UCSD-AML1 (cell line): ENCODE results near the gene AWAT2.

Experiments used
- DNase-seq: peaks from one replicate; lab custom pipeline; 2025; ENCODE audit not compliant: unreplicated experiment; lab: John Stamatoyannopoulos, UW

Gene AWAT2, protein sequence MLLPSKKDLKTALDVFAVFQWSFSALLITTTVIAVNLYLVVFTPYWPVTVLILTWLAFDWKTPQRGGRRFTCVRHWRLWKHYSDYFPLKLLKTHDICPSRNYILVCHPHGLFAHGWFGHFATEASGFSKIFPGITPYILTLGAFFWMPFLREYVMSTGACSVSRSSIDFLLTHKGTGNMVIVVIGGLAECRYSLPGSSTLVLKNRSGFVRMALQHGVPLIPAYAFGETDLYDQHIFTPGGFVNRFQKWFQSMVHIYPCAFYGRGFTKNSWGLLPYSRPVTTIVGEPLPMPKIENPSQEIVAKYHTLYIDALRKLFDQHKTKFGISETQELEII

DNA sequence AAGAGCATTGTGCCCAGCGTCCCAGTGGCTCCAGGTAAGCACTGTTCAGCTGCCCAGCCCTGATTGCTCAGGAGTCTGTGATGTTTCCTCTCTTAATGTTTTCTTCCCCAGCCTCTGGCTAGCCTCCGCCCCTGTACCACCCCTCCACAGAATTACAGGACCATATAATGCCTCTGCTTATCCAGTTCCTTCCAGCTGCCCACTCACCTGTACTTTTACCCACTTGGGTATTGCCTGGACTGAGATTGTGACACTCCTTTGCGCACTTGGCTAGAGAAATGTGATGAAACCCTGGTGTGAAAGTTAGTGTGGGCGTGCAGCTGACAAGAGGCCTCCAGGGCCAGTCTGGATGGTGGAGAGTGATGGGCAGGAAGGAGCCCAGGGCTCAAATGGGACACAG, at the start of gene AWAT2:
AWAT2 (minus strand) TSS at position 14 of the 400 bp plus-strand sequence; CDS start at position 8, 6 bp downstream.
- no peak for DNase-seq

DNA sequence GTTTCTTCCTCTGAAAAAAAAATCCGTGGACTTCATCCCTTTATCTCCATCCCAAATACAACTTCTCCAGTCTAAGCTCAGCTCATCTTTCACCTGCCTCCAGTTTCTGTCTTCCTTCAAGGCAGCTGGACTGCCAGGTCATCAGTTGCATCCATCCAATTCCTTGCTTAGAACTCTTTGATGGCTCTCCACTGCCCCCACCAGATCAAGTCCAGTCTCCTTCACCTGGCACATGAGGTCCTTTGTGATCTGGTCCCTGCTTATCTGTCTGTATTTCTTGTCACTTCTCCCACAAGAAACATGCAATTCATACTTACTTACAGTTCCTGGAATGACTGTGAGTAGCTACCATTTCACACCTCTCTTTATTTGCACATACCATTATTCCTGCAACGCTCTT, 46.3 kb upstream of the AWAT2 start:
- no peak for DNase-seq

DNA sequence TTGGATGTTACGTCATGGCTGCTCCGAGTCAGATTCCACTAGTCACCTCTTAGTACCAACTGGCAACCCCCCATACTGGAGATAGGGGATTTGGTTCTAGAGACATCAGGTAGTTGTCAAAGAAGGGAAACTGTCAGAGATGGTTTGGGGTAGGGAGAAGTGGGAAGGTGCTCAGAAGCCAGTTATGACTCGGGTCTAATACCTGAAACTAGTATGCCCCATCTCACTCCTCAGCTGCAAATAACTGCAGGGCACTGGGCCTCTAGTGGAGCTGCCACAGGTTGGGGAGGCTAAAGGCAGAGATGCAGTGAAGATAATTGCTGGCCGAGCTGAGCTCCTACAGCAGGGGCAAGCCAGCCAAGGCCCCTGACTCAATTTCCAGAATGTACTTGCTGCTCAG, 42.5 kb upstream of the AWAT2 start:
- no peak for DNase-seq

- DNase-seq: no peak
Observed at GRCh38 chrX:70089604-70090297, 40.0 kb upstream of the AWAT2 start.

DNA sequence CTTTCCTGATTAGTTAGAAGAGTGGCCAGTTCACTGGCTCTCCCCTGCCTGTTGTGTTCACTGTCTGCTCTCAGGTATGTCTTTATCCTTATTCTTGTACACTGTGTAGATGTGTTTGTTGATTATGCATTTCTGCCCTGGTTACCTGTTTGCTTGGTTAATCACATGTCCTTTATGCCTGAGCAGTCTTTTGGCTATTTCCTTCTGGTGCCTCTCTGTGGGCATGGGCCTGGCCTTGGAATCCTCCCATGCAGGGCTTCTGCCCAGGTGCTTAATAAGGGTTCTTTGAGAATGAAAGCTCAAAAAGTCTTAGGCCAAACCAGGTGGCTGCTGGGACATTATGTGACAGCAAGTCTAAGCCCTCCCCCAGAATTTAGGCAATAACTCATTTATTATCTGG, 39.0 kb upstream of the AWAT2 start:
- DNase-seq: no peak

GRCh38 chrX:70087857-70088630, 38.3 kb upstream of the AWAT2 start:
- no peak for DNase-seq

- DNase-seq: no peak
Observed at GRCh38 chrX:70084592-70085240, 35.0 kb upstream of the AWAT2 start.

- DNase-seq: no peak
Observed at GRCh38 chrX:70082723-70083122, 33.0 kb upstream of the AWAT2 start.

GRCh38 chrX:70079870-70080269, 30.1 kb upstream of the AWAT2 start:
- DNase-seq: no peak

DNA sequence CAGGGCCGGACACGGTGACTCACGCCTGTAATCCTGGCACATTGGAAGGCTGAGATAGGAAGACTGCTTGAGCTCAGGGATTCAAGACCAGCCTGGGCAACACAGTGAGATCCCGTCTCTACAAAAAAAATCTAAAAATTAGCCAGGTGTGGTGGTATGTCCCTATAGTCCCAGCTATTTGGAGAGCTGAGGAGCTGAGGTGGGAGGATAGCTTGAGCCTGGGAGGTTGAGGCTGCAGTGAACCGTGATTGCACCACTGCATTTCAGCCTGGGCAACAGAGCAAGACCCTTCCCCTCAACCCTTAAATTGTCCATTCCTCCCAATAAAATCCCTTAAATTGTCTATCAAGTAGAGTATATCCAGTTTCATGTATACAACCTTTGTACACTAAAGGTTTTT, 29.6 kb upstream of the AWAT2 start:
- DNase-seq: no peak

GRCh38 chrX:70066646-70067045, 16.9 kb upstream of the AWAT2 start:
- DNase-seq: no peak

DNA sequence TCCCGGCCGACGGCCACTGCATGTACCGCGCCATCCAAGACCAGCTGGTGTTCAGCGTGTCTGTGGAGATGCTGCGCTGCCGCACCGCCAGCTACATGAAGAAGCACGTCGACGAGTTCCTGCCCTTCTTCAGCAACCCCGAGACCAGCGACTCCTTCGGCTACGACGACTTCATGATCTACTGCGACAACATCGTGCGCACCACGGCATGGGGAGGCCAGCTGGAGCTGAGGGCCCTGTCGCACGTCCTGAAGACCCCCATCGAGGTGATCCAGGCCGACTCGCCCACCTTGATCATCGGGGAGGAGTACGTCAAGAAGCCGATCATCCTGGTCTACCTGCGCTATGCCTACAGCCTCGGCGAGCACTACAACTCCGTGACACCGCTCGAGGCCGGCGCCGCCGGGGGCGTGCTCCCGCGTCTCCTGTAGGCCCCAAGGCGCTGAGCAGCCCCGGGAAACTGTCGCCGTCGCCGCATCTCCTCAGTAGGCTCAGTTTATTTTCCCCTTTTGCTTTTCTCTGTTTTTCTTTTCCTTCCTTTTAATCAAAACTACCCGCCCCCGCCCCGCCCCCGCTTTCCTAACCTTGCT, 13.3 kb upstream of the AWAT2 start:
- no peak for DNase-seq

DNA sequence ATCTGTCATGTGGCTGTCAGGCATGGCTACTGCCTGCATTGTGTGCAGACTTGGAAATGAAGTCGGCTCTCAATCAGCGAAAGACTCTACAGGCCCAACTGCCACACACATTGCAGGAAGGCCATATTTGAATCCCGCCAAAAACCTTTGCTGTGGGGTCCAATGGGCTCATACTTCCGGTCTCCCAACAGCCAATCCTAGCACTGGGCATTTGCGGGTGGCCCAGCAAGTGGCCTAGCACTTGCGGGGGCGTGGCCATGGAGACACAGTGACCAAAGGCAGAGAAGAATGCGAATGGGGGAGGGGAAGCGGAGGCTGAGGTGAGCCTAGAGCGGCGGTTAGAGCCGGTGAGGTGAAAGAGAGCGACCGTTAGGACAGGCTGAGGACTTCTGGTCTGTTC, 12.3 kb upstream of the AWAT2 start, which contains the start of gene OTUD6A:
OTUD6A (plus strand) TSS at position 382 of the 400 bp plus-strand sequence. CDS start 68 bp downstream, outside the sequence.
- DNase-seq: no peak

DNA sequence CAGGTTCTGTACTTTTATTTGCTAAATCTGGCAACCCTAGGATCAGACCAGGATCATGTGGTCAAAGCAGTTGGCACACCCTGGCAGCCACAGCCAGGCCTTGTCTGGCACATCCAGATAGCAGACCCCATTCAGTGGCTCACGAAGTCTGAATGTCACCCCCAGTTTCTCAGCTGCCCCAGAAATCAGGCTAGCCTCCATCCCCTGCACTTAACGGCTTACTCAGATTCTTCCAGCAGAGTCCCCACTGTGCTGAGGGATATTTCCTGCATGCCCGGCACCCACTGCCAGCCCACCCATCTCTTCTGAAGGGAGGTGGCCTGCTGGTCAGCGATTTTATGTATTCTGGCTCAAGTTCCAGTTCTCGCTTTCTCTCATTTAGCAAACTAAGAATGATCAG, 4.7 kb upstream of the AWAT2 start:
- no peak for DNase-seq

DNA sequence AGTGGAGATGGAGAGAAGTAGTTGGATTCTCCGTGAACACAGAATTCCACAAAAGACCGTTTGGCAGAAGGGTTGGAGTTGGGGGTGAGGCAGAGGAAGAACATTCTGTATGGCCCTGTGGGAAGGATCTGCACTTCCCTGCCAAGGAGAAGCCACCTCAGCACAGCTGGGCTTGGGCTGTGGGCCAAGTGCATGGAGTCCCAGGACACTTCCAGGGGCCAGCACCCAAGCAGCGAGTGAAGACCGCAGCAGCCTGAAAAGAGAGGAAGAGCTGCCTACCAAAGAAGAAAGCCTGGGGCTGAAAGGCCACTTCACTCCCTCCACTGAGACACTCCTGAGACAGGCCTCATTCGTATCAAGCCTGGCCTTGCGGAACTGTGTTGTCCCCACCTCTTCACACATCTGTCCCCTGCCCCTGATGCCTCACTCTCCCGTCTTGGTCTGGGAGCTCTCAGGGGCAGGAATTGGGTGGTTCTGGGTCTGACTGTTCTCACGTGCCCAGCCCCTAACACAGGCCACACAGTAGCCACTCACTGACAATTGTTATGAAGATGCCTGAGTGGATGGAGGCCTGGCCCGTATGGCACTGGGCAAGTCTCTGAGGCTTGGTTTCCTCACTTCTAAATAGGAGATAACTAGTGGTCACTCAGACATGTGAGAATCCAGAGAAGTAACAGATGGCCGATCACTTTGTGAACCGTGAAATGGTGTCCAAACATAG, 3.3 kb upstream of the AWAT2 start:
- no peak for DNase-seq

DNA sequence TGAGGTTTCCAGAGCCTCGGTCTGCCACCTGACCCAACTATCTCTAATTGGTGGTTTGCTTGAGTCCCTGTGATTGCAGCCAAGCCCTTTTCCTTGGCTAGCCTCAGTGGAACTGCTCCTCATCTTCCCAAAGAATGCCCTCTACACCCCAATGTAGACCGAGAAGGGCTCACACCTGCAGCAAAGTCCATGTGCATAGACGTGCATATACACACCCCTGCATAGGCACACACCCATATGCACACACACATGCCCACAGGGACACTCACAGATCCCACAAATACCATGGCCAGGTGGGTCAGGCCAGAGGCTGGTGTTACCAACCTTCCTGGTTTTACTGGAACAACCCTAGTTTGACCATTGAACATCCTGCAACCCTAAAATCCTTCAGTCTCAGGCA, 332 bp downstream of the AWAT2 start:
- DNase-seq: no peak

- no peak for DNase-seq
Observed at GRCh38 chrX:70046978-70047377, 2.8 kb downstream of the AWAT2 start.

DNA sequence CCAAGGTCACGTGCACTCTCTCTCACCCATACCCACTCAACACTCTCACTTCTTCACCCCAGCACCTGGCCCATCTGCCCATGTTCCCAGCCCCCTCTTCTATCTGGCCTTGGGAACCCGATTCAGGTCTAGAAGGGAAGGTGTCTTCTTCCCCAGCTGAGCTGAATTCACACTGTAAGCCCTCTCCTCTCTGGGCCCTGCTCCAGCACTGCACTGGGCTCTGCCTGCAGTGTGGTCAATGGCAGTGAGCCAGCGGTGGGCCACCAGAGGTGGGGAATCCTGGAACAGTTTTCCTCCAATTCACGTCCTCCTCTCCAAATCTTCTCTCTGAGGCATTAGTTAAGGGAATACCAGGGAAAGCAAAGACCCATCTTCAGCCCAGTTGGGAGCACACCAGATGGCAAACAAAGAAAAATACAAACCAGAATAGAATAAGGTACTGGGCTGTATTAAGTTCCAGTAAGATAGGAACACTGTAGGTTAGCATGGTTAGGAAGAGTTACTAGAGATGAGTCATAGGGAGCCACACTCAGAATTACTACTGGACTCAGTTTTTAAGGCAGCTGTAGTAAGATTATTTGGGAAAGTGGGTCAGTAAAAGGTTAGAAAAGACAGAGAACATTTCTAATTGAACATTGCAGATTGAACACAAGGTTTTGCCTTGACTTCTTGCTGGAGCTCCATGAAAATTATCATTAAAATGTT, 5.0 kb downstream of the AWAT2 start:
- DNase-seq: no peak

DNA sequence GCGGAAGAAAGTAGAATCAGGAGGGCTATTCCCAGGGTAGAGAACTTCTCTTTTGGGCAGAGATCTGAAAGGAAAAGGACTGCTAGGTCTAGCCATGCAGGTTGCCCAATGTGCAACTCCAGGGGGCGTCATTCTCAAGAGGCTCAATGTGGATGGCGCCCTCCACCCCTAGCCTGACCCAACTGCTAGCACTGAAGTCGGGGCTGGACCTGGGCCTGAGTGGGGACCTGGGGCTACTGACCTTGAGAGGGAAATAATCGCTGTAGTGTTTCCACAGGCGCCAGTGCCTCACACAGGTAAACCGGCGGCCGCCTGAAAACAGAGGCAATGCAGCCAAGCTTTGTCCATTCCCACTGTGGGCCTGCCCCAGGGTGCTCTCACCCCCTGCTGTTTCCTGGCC, 6.1 kb downstream of the AWAT2 start:
- DNase-seq: no peak
